ENCODE results near the gene RPL13A. TPM values are rescaled to one million over a fixed set of nuclear protein-coding genes. Genes with fewer than 3 reads are reported as not detected.

The RPL13A gene
- total and polyA plus RNA-seq, 8 donors = 1,924 to 4,076 (median 3,551) TPM

- no peak for TF ChIP-seq CTCF (IDR thresholded peaks at IDR 0.05)
- Histone ChIP-seq H3K27me3 (no peaks in the 10 kb centered on the region), H3K36me3 (peaks cover 0 to 67% of the 10 kb centered on the region in 2 donors), H3K4me3 (no peak overlapping the region), H3K4me1 (peaks cover 7 to 33% of the 10 kb centered on the region in 2 donors), H3K9me3 (no peaks in the 10 kb centered on the region), H3K27ac (no peak overlapping the region)
- DNase-seq = no peak
- intact Hi-C loops (cut with DNase I) = no loop called here
- ATAC-seq = no peak
Measured at GRCh38 chr19:49536921-49537462, 49.6 kb downstream of the RPL13A start.

GRCh38 chr19:49538643-49539042 lies 51.2 kb downstream of the RPL13A start:
- Histone ChIP-seq H3K4me3 (no peak overlapping the region), H3K4me1 (peaks cover 0 to 20% of the 10 kb centered on the region in 2 donors), H3K36me3 (peaks cover 0 to 73% of the 10 kb centered on the region in 2 donors), H3K27ac (no peak overlapping the region), H3K9me3 (no peaks in the 10 kb centered on the region), H3K27me3 (no peaks in the 10 kb centered on the region)
- intact Hi-C loops (cut with DNase I) = no loop called here
- TF ChIP-seq CTCF (IDR thresholded peaks at IDR 0.05) = no peak
- no peak for ATAC-seq
- DNase-seq = no peak

- no peaks in the 10 kb centered on the region for H3K9me3 ChIP-seq
- H3K4me3 ChIP-seq = no peak overlapping the region
- H3K27ac ChIP-seq = no peak overlapping the region
- intact Hi-C loops (cut with DNase I) = no loop called here
- ATAC-seq = no peak
- H3K36me3 ChIP-seq = peaks cover 0 to 73% of the 10 kb centered on the region in 2 donors
- peaks cover 0 to 13% of the 10 kb centered on the region in 2 donors for H3K4me1 ChIP-seq
- no peaks in the 10 kb centered on the region for H3K27me3 ChIP-seq
- TF ChIP-seq CTCF (IDR thresholded peaks at IDR 0.05) = no peak
- DNase-seq = no peak
Measured at GRCh38 chr19:49539192-49539952, 52.0 kb downstream of the RPL13A start.

Small RNA genes within 50 kb of the gene (microRNA-seq; reads per million reads assigned to microRNA genes)
- gene MIR150 = 699 to 2,764 reads per million in 2 donors

Other genes with a start within 250 kb of the RPL13A start
- gene SLC6A16, start 162.4 kb upstream of the RPL13A start, total RNA-seq = 1 to 10 TPM in 1 of 2 donors, under 1 TPM in 1; 0.52 to 1.0 TPM
- 1 to 10 TPM; 2.5 to 6.2 (median 4.3) TPM for gene SLC6A16, start 162.4 kb upstream of the RPL13A start, polyA plus RNA-seq (ENCODE audit: insufficient read length in 6 of 6)
- 10 to 100 TPM; 59.0 to 83.2 TPM for gene CD37, start 152.2 kb upstream of the RPL13A start, total RNA-seq
- 10 to 100 TPM; 36.5 to 55.9 (median 52.4) TPM for gene CD37, start 152.2 kb upstream of the RPL13A start, polyA plus RNA-seq (ENCODE audit: insufficient read length in 6 of 6)
- 10 to 100 TPM; 36.3 to 50.5 TPM for gene TEAD2, start 125.2 kb upstream of the RPL13A start, total RNA-seq
- gene TEAD2, start 125.2 kb upstream of the RPL13A start, polyA plus RNA-seq (ENCODE audit: insufficient read length in 6 of 6) = 100 to 1,000 TPM; 108 to 136 (median 123) TPM
- gene DKKL1, start 123.7 kb upstream of the RPL13A start, total RNA-seq = 1 to 10 TPM in 1 of 2 donors, not detected in 1; 1.0 TPM
- gene DKKL1, start 123.7 kb upstream of the RPL13A start, polyA plus RNA-seq (ENCODE audit: insufficient read length in 6 of 6) = 1 to 10 TPM; 3.4 to 5.5 (median 4.6) TPM
- 1 to 10 TPM in 1 of 2 donors, under 1 TPM in 1; 0.84 to 3.6 TPM for gene KASH5, start 99.4 kb upstream of the RPL13A start, total RNA-seq
- gene KASH5, start 99.4 kb upstream of the RPL13A start, polyA plus RNA-seq (ENCODE audit: insufficient read length in 6 of 6) = not detected
- gene PTH2, start 64.2 kb upstream of the RPL13A start, total RNA-seq = not detected
- not detected for gene PTH2, start 64.2 kb upstream of the RPL13A start, polyA plus RNA-seq (ENCODE audit: insufficient read length in 6 of 6)
- gene GFY, start 62.2 kb upstream of the RPL13A start, total RNA-seq = not detected
- gene GFY, start 62.2 kb upstream of the RPL13A start, polyA plus RNA-seq (ENCODE audit: insufficient read length in 6 of 6) = not detected
- under 1 TPM; 0.29 to 0.34 TPM for gene SLC17A7, start 46.1 kb upstream of the RPL13A start, total RNA-seq
- under 1 TPM; 0.21 to 0.70 (median 0.36) TPM for gene SLC17A7, start 46.1 kb upstream of the RPL13A start, polyA plus RNA-seq (ENCODE audit: insufficient read length in 6 of 6)
- 10 to 100 TPM; 54.4 to 78.5 TPM for gene PIH1D1, start 35.8 kb upstream of the RPL13A start, total RNA-seq
- 10 to 100 TPM; 73.6 to 93.2 (median 79.6) TPM for gene PIH1D1, start 35.8 kb upstream of the RPL13A start, polyA plus RNA-seq (ENCODE audit: insufficient read length in 6 of 6)
- gene ALDH16A1, start 34.4 kb upstream of the RPL13A start, total RNA-seq = 10 to 100 TPM; 29.3 to 54.2 TPM
- gene ALDH16A1, start 34.4 kb upstream of the RPL13A start, polyA plus RNA-seq (ENCODE audit: insufficient read length in 6 of 6) = 10 to 100 TPM; 12.6 to 18.3 (median 16.5) TPM
- 10 to 100 TPM in 1 of 2 donors, 1 to 10 TPM in 1; 6.8 to 10.1 TPM for gene FLT3LG, start 13.4 kb upstream of the RPL13A start, total RNA-seq
- 1 to 10 TPM; 6.7 to 9.7 (median 7.4) TPM for gene FLT3LG, start 13.4 kb upstream of the RPL13A start, polyA plus RNA-seq (ENCODE audit: insufficient read length in 6 of 6)
- gene RPS11, start 8.8 kb downstream of the RPL13A start, total RNA-seq = 1,000 to 10,000 TPM; 1,463 to 1,657 TPM
- gene RPS11, start 8.8 kb downstream of the RPL13A start, polyA plus RNA-seq (ENCODE audit: insufficient read length in 6 of 6) = 1,000 to 10,000 TPM; 3,128 to 3,903 (median 3,649) TPM
- gene FCGRT, start 25.1 kb downstream of the RPL13A start, total RNA-seq = 100 to 1,000 TPM; 283 to 288 TPM
- gene FCGRT, start 25.1 kb downstream of the RPL13A start, polyA plus RNA-seq (ENCODE audit: insufficient read length in 6 of 6) = 100 to 1,000 TPM; 287 to 382 (median 307) TPM
- gene RCN3, start 40.4 kb downstream of the RPL13A start, total RNA-seq = 10 to 100 TPM; 55.4 to 65.3 TPM
- 10 to 100 TPM; 17.1 to 42.5 (median 22.4) TPM for gene RCN3, start 40.4 kb downstream of the RPL13A start, polyA plus RNA-seq (ENCODE audit: insufficient read length in 6 of 6)
- gene NOSIP, start 92.9 kb downstream of the RPL13A start, total RNA-seq = 10 to 100 TPM; 40.8 to 45.0 TPM
- gene NOSIP, start 92.9 kb downstream of the RPL13A start, polyA plus RNA-seq (ENCODE audit: insufficient read length in 6 of 6) = 10 to 100 TPM; 56.6 to 67.9 (median 63.6) TPM
- gene PRRG2, start 93.7 kb downstream of the RPL13A start, total RNA-seq = 10 to 100 TPM in 1 of 2 donors, 1 to 10 TPM in 1; 7.6 to 13.6 TPM
- 1 to 10 TPM; 3.8 to 6.8 (median 5.1) TPM for gene PRRG2, start 93.7 kb downstream of the RPL13A start, polyA plus RNA-seq (ENCODE audit: insufficient read length in 6 of 6)
- gene PRR12, start 103.6 kb downstream of the RPL13A start, total RNA-seq = 10 to 100 TPM; 26.1 to 26.7 TPM
- 10 to 100 TPM; 21.4 to 33.7 (median 27.0) TPM for gene PRR12, start 103.6 kb downstream of the RPL13A start, polyA plus RNA-seq (ENCODE audit: insufficient read length in 6 of 6)
- 100 to 1,000 TPM in 1 of 2 donors, 10 to 100 TPM in 1; 76.0 to 131 TPM for gene RRAS, start 152.5 kb downstream of the RPL13A start, total RNA-seq
- gene RRAS, start 152.5 kb downstream of the RPL13A start, polyA plus RNA-seq (ENCODE audit: insufficient read length in 6 of 6) = 10 to 100 TPM; 21.4 to 34.0 (median 27.7) TPM
- gene SCAF1, start 154.6 kb downstream of the RPL13A start, total RNA-seq = 10 to 100 TPM; 61.5 to 63.8 TPM
- 10 to 100 TPM; 24.7 to 36.6 (median 33.1) TPM for gene SCAF1, start 154.6 kb downstream of the RPL13A start, polyA plus RNA-seq (ENCODE audit: insufficient read length in 6 of 6)
- gene IRF3, start 178.2 kb downstream of the RPL13A start, total RNA-seq = 10 to 100 TPM; 81.2 to 93.6 TPM
- gene IRF3, start 178.2 kb downstream of the RPL13A start, polyA plus RNA-seq (ENCODE audit: insufficient read length in 6 of 6) = 10 to 100 TPM; 60.2 to 79.1 (median 70.4) TPM
- gene BCL2L12, start 178.3 kb downstream of the RPL13A start, total RNA-seq = 10 to 100 TPM; 20.6 to 22.2 TPM
- 10 to 100 TPM; 21.4 to 30.1 (median 28.2) TPM for gene BCL2L12, start 178.3 kb downstream of the RPL13A start, polyA plus RNA-seq (ENCODE audit: insufficient read length in 6 of 6)
- gene PRMT1, start 189.7 kb downstream of the RPL13A start, total RNA-seq = 100 to 1,000 TPM in 1 of 2 donors, 10 to 100 TPM in 1; 79.3 to 137 TPM
- 100 to 1,000 TPM; 208 to 258 (median 224) TPM for gene PRMT1, start 189.7 kb downstream of the RPL13A start, polyA plus RNA-seq (ENCODE audit: insufficient read length in 6 of 6)
- gene ADM5, start 202.0 kb downstream of the RPL13A start, total RNA-seq = 1 to 10 TPM in 1 of 2 donors, under 1 TPM in 1; 0.93 to 2.0 TPM
- gene ADM5, start 202.0 kb downstream of the RPL13A start, polyA plus RNA-seq (ENCODE audit: insufficient read length in 6 of 6) = 1 to 10 TPM; 1.2 to 2.6 (median 1.9) TPM
- gene CPT1C, start 203.5 kb downstream of the RPL13A start, total RNA-seq = 10 to 100 TPM in 1 of 2 donors, 1 to 10 TPM in 1; 6.2 to 11.3 TPM
- gene CPT1C, start 203.5 kb downstream of the RPL13A start, polyA plus RNA-seq (ENCODE audit: insufficient read length in 6 of 6) = 10 to 100 TPM; 23.2 to 37.3 (median 29.3) TPM